DMS79 treated with DMSO at 0.1 percent for 48 hours (cell line): ENCODE data around the gene CCR5AS.
"Not testable (repeated sequence)": the region's sequence is repeated elsewhere in the genome, so short reads cannot be mapped to it uniquely, and the experiment has no call there.

Experiments used
- DNase-seq: peaks from one replicate; lab custom pipeline; 2025; lab: John Stamatoyannopoulos, UW

CCR5AS gene

DNA sequence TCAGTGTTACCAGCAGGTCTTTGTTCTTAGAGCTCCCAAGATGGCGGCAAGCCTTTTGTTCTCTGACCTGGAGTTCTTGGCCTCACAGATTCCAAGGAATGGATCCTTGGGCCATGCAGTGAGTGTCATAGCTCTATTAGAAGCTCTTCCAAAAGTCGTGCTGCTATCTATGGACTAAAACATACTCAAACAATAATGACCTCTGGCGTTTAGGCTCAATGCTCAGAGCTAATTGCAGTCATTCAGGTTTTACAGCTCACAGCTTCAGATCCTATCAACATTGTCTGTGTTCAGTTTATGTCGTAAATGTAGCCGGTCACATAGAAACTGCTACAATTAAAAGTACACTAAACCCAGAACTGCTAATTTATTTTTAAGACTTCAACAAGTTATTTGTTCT lies 22.4 kb upstream of the CCR5AS start:
- no peak for DNase-seq

DNA sequence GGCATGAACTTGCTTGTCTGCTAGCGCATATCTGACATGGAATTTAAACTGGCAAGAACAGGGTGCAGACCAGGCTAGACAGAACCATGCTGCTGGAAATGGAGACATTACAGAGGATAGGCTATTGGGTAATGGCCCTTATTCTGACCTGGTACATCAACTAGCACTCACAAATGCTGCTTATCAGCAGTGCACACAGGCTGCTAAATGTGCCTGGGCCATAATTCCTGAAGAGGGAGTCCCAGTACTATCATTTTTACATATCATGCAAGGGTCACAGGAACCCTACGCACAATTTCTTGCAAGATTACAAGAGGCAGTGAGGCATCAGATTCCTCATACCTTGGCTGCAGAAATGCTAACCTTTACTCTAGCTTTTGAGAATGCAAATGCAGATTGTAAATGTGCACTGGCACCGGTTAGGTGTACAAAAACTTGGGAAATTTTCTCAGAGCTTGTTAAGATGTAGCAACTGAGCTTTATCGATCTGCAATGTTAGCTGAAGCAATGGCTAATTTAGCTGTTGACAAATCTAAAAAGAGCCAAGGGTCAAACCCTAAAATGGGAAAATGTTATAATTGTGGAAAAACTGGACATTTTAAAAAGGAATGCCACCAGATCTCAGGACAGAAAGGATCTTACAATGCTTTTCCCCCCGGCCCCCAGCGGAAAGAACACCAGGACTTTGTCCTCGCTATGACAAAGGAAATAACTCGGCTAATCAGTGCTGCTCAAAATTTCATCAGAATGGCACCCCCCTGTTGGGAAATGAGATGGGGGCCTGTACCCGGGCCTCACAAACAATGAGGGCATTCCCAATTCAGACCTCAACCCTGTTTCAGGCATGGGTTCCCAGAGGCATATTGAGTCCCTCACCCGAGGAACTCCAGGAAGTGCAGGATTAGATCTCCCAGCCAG lies 21.3 kb upstream of the CCR5AS start:
- no peak for DNase-seq

DNA sequence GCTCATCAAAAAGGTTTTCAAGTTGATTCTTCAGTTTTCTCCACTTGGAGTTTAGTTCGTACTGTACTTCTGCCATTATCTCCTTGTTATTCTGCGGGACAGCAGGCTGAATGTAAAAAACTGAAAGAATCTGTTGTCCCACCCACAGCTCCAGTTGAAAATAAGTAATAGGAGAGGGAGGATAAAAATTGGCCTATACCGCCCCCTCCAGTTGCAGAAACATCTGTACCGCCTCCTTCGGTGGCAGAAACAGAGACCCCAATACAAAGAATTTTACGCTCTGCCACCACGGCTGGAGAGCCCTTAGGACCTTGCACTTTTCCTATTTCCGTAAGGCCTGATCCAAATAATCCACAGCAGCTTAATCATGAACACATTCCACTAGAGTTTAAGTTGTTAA lies 20.5 kb upstream of the CCR5AS start:
- not testable (repeated sequence) for DNase-seq

DNA sequence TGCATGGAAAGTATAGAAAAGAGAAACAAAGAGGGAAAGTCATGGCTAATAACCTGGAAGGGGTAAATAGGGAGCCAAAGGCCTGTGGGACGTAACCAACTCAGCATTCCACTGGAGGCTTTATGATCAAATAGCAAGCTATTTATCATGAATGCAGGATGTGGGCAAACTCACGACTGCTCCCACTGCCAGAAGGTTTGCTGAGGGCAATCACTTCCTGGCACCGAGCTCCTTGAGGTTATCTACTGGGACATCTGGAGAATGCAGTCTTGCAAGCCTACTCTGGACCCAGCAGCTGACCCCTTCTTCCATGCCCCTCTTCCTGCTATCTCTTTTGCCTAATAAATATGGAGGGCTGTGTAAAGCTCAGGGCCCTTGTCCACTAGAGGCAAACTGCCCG lies 19.6 kb upstream of the CCR5AS start:
- not testable (repeated sequence) for DNase-seq

DNA sequence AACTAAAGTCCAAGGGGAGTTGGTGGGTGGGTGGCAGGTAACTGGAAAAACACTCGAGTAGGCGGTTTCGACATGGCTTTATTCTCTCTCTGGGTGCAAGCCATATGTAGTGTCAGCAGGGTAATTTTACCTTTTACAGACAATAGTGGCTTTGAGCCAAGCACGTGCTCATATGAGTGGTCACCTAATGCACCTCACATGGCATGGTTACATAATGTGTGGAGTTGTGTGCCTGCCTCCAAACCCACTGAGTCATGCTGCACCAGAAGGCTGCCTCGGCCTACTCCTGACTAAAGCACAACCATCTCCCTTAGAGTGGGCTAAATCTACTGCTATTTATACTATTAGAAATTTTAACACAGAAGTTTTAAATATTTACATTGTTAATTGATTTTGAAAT lies 16.7 kb upstream of the CCR5AS start:
- no peak for DNase-seq

DNA sequence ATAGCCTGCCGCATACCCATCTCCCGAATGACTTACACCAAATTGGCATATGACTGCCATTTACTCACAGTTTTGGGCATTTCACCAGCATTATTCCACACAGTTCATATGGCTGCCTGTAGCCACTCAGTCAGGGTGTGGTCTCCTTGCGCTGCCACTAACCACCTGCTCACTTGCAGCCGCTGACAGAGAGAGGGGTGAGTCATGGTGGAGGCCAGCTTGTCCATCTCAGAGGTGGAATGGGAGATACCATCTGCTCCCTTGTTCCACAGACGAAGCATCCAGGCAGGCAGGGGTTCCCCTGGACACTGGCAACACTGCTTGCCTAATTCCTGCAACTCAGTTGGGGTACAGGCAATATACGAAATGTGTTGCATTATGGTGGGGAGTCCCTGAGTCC lies 15.8 kb upstream of the CCR5AS start:
- DNase-seq, result no peak

DNA sequence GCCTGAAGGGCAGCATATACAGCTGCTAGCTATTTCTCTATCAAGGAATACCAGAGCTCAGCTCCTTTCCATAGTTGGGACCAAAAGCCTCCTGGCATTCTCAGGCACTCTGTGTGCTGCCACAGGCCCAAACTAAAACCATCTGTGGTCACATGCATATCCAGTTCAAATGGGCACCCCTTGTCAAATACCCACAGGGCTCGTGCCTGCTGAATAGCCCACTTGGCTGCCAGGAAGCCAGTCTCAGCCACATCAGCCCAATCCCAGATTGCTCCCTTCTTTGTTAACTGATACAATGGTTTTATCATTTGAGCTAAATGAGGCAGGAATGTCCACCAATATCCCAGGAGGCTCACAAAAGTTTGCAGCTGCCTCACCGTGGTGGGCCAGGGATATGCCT lies 14.1 kb upstream of the CCR5AS start:
- DNase-seq, result no peak

DNA sequence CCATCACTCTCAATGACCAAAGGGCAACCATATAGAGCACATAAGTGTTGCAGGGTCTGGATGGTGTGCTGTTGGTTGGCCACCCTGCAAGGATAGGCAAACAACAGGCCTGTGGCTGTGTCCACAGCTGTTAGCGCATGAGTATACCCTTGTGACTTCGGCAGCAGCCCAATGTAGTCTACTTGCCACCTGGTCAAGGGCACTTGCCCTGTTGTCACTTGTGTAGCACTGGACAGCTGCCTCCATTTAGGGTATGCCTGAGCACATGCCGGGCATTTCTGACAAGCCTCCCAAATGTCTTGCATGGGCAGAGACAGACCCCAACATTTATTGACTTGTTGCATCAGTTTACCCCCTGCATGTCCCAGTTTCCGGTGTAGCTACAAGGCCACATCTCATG lies 12.9 kb upstream of the CCR5AS start:
- DNase-seq, result no peak

DNA sequence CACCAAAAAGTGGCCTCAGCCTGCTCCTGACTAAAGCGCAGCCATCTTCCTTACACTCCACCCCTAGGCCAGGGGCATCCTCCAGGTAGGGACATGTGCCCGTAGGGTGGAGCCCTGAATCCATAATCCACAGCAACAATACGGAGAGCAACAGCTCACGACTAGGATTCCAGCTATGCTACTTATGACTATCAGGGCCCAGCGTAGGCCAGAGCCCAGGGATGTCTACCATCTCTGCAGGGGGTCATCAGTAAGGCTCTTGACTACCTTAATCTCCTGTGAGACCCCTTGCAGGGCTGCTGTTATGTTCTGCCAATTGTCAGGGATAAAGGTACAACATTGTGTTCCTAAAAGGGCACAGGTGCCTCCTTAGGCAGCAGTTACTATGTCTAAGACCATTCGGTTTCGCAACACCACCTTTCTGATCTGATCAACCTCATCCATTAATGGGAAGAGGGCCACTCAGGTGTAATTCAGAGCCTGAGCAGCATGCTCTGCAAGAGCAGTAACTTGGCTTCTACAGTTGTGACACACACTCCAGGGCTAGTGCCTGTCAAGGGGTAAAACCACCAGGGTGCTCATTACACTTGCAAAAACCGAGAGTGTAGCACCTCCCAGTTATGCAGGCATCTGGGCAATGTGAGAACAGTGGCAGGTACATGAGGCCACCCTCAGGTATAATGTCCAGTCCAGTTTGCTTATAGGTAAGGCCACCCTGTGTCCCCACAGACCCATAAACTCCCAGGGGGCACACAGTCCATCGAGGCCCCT lies 11.2 kb upstream of the CCR5AS start:
- no peak for DNase-seq

DNA sequence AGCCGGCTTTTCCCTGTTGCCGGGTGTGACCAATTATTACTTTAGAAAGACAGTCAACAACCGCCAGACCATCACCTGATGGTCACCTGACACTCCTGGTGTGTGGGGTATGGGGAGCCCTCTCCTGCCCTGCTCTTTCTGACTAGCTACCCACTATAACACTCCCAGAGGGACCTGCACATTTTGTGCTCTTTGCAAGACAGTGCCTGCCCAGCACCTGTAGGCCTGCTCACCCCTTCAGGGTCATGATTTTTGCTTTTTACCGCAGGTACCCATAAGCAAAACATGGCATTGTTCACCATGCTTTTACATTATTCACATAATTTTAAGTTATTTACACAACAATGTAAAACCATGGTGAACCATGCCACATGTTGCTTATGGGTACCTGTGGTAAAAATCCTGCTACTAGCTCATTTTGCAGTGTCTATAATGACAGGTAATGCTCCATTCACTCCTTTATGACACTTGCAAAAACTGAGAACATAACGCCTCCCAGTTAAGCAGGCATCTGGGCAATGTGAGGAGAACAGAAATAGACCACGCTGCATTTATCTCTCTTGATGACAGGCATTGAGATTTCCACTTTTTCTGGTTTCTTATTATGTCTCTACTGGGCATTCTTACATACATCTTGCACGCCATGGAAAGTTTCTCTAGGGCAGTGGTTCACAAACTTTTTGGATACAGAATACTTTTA lies 10.1 kb upstream of the CCR5AS start:
- DNase-seq, result no peak

DNA sequence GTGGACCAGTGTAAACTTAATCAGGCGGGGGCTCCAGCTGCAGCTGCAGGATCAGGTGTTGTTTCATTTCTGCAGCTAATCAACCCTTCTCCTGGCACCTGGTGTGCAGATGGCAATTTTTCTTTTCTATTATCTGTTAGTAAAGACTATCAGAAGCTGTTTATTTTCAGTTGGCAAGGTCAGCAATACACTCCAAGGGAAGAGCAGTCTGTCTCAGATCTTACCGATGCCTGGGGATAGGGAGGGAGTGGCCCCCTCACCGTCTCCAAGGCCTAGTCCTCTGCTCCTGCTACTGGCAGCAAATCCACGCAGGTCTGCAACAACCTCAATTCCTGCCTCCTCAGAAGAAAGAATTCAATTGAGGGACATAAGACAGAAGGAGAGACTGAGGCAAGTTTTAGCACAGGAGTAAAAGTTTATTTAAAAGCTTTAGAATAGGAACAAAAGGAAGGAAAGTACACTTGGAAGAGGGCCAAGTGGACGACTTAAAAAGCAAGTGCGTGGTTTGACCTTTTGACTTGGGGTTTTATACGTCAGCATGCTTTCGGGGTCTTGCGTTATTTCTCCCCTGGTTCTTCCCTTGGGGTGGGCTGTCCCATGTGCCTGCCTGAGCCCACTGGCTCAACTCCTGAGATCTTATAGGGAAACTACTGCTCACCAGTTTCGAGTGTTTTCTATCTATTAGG lies 9.4 kb upstream of the CCR5AS start:
- DNase-seq, result no peak

DNA sequence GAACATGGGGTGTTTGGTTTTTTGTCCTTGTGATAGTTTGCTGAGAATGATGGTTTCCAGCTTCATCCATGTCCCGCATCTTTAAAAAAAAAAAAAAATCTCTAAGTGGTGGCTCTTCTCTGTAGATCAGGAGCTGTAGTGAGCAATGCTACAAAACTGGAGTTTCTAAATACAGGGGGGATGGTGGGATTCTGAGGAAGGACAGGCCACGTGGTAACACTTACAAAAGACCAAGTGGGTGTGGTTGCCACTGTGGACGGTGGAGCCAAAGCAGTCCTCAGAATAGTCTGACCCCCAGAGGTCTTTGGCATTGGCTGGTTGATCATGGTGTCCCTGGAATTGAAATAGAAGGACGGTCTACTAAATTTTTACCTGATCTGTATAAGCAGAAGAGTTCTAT lies 7.9 kb upstream of the CCR5AS start:
- DNase-seq, result no peak

DNA sequence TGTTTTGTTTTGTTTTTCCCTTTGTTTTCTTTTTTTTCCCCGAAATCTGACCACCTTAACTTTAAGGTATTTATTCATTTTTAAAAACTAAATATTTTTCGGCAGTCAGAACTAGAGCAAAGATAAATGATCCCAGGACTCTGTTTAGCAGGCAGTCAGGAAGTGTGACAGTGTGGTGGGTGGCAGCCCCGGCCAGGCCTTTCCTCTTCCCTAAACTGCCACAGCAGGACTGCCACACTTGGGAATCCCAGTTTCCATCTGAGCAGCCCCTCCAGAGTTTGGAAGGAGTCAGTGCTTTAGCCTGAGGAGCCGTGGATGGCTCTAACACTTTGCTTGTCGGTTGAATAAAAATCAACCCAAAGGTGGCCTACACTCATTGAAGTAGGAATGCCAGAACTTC lies 7.1 kb upstream of the CCR5AS start:
- DNase-seq, result no peak

DNA sequence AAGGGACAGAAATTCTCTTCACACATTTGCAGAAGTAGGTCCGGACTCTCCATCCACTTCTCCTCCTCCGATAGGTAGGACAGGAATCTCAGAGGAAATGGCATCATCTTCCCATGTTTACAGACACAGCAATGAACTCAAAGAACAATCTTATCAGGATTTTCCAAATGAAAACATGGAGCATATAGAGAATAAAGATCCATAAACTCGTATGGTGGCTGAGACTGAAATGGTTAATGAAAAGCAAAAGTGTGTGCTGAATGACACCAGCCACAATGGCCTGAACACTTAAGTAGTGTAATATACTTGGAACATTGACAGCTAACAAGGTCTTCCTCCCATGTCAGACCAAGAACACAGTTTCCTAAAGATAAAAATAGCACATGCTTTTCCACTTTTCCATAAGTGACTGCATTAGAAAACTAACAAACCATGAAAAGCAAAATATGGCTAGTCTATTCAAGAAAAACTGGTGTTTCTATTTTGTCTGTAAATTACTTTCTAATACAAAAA lies 6.0 kb upstream of the CCR5AS start:
- no peak for DNase-seq

DNA sequence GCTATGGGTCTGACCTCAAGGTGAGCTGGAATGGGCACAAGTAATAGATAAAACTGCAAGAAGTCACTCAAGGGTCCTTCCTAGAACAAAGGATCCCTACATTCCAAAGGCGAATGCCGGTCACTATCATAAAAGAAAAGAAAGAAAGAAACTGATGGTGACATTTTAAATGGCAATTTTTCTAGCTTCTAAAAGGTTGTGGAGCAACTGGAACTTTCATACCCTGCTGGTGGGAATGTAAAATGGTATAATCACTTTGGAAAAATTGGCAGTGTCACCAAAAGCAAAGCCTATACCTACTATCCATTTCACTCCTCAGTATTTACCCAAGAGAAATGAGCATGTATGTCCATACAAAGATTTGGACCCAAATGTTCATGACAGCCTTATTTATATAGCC lies 4.4 kb upstream of the CCR5AS start:
- no peak for DNase-seq

DNA sequence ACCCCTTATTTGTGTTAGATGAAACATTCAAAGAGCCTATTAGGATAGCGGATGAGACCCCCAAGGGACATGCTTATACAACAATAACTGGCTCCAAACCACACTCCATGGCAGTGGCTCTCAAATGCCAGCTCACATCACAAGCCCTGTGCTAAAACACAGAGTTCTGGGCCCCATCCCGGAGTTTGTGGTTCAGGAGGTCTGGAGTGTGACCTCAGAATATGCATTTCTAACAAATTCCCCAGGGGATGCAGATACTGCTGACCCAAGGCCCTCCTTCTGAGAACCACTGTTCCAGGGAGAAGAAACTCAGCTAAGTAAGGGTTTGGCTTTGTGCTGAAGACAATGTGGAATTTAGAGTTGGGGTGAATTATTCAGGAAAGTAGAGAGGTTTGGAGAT lies 3.8 kb upstream of the CCR5AS start:
- DNase-seq, result no peak

DNA sequence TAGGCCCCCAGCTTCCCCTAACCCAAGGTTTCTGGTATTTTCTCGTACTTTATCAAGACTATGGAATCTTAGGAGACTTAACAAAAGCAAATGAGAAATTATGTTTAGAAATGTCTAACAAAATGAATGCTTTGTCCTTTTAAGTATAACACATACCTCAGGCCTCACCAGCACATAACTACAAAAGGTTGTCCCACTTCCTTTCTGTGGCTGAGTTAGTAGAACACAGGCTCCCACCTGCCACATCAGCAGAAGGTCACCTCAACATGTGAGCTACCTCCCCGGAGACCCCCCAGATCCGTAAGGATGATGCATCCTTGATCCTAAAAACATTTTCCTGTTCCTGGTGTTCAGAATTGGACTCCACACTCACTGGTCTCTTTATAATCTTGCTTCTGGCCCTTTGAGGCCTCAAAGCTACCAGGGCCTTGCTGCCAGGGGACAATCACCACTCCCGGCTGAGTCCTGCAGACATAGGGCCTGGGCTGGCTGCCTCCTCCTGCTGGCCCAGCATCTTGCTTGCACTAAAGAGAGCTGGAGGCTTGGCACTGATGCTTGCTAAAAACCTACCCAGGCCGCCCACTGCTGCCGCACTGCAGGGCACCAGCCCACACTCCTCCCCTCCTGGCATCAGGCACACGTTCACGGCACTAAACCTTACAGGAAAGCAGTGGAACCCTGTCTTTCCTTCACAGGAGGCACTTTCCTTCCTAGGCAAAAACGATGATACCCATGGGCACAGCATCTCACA lies 3.0 kb upstream of the CCR5AS start:
- no peak for DNase-seq

DNA sequence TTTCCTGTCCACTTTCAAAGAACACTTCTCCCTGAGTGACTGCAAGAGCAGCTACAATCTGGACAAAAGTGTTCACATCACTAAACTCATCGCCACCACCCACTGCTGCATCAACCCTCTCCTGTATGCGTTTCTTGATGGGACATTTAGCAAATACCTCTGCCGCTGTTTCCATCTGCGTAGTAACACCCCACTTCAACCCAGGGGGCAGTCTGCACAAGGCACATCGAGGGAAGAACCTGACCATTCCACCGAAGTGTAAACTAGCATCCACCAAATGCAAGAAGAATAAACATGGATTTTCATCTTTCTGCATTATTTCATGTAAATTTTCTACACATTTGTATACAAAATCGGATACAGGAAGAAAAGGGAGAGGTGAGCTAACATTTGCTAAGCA lies 2.0 kb upstream of the CCR5AS start:
- DNase-seq, result no peak

DNA sequence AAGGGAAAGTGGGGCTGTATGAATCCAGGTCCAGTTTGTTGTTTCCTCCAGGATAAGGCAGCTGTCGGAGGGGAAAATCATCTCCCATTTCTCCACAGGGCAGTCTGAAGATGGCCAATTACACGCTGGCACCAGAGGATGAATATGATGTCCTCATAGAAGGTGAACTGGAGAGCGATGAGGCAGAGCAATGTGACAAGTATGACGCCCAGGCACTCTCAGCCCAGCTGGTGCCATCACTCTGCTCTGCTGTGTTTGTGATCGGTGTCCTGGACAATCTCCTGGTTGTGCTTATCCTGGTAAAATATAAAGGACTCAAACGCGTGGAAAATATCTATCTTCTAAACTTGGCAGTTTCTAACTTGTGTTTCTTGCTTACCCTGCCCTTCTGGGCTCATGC lies 1.1 kb upstream of the CCR5AS start:
- DNase-seq, result no peak

DNA sequence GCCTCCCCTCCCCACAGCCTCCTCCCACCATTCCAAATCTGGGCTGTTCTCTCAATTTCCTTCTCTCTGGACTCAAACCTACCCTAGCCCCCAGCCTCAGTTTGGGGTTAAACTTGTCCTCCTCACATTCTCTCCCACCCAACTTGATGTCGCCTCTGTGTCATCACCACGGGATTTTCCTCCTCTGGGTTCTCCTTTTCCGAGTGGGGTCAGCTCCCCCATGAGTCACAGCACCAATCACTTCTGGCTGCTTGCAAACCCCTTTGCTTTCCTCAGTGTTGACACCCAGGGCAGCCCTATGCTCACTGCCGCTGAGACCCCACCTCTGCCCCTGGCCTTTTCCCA lies 451 bp downstream of the CCR5AS start:
- DNase-seq, result no peak

DNA sequence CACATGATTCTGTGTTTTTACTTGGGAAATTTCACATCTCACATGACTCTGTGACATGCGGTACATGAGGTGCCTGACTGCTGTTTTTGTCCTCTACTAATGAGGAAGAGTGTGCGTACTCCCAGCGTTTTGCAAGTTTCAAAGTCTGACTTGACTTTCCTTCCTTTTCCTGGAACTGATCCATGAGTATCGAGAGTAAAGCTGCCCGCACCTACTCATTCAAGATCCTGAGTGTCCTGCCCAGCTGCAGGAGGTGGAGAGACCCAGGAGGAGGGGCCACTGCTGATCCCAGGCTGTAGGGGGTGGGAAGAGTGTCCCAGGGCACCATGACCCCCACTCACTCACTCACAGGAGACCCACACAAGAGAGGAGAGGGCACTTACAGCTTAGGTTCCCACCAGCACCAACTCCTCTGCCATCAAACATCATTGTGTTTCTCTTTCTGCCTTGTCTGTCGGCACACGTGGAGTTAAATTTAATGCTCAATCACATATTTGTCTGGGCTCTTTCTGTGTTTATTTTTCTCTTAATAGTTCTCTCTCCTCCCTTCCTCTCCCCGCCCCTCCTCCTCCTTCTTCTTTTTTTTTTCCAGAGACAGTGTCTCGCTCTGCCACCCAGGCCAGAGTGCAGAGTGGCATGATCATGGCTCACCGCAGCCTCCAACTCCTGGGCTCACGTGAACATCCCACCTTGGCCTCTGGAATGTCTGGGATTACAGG lies 1.4 kb downstream of the CCR5AS start:
- DNase-seq, result no peak
